NB4 (cell line): Measurements from ENCODE around the gene SLC1A4.

ENCODE experiments used
- POLR2A ChIP-seq: IDR thresholded peaks from 2 replicates; pipeline ENCODE4 v1.6.1; 2011; ENCODE audit warnings: mild to moderate bottlenecking; ENCODE audit not compliant: insufficient read length; ENCODE audit errors: extremely low read depth
- TF ChIP-seq, protein P1 (sequence below): IDR thresholded peaks from one replicate; pipeline ENCODE4 v1.5.1; 2012; ENCODE audit warnings: low read depth, low read length

DNA sequence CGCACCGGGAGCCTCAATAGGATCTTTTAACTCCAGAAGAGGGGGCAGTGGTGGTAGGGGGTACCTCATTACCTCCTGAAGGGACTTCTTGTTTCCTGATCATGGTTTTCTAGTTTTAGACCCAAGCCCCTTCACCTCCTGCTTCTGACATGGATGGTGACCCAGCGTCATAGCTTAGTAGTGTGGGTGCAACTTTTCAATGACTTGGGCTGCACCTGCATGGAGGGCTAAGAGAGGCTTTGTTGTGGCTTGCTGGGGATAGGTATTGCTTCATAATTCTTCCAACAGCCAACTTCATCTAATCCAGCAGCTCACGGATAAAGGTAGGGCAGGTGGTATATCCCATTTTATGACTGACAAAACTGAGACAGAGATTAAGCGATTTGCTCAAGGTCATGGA, 3.0 kb downstream of the SLC1A4 start:
- TF ChIP-seq, protein P1, sequence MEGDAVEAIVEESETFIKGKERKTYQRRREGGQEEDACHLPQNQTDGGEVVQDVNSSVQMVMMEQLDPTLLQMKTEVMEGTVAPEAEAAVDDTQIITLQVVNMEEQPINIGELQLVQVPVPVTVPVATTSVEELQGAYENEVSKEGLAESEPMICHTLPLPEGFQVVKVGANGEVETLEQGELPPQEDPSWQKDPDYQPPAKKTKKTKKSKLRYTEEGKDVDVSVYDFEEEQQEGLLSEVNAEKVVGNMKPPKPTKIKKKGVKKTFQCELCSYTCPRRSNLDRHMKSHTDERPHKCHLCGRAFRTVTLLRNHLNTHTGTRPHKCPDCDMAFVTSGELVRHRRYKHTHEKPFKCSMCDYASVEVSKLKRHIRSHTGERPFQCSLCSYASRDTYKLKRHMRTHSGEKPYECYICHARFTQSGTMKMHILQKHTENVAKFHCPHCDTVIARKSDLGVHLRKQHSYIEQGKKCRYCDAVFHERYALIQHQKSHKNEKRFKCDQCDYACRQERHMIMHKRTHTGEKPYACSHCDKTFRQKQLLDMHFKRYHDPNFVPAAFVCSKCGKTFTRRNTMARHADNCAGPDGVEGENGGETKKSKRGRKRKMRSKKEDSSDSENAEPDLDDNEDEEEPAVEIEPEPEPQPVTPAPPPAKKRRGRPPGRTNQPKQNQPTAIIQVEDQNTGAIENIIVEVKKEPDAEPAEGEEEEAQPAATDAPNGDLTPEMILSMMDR = no peak
- no peak for TF ChIP-seq POLR2A
